ENCODE results near the gene CD82.

GRCh38 chr11:44615041-44615755 lies 49.7 kb downstream of the CD82 start:
- TF ChIP-seq CTCF (IDR thresholded peaks at IDR 0.05; ENCODE audit: low read depth, low read length, poor library complexity, severe bottlenecking), result no peak
- no peak for TF ChIP-seq EZH2phosphoT487 (IDR thresholded peaks at IDR 0.05; ENCODE audit: borderline replicate concordance, low read length)

Measured in DOHH2 (cell line).